ENCODE measurements around the gene MAP3K5. TPM values are rescaled to one million over a fixed set of nuclear protein-coding genes. Genes with fewer than 3 reads are reported as not detected.
"Not testable (repeated sequence)": the region's sequence is repeated elsewhere in the genome, so short reads cannot be mapped to it uniquely, and the experiment has no call there.

MAP3K5 gene
- total RNA-seq, 2 experiments from 2014 or later, result 15.0 to 15.1 TPM

GRCh38 chr6:136760781-136761180 lies 31.5 kb downstream of the MAP3K5 start:
- peaks cover 61% of the 10 kb centered on the region for H3K4me1 Mint-ChIP-seq (ENCODE audit: low read depth)
- DNase-seq; H3K27me3 Mint-ChIP-seq (ENCODE audit: low read depth); POLR2A ChIA-PET; H3K9me3 Mint-ChIP-seq (ENCODE audit: insufficient read depth); ATAC-seq: not testable (repeated sequence)
- H3K4me3 Mint-ChIP-seq, result peak overlapping the region; percentile 23
- CTCF ChIA-PET, result interaction anchor here (2.5 to 7.6 kb wide), 3 partner anchors 8 to 117 kb away, joined by 10 to 98 read pairs (median 12); partner anchors contain the start of gene MAP3K5
- H3K27ac Mint-ChIP-seq, result peak overlapping the region; percentile 63
- H3K36me3 Mint-ChIP-seq (ENCODE audit: low read depth), result peaks cover 12% of the 10 kb centered on the region

DNA sequence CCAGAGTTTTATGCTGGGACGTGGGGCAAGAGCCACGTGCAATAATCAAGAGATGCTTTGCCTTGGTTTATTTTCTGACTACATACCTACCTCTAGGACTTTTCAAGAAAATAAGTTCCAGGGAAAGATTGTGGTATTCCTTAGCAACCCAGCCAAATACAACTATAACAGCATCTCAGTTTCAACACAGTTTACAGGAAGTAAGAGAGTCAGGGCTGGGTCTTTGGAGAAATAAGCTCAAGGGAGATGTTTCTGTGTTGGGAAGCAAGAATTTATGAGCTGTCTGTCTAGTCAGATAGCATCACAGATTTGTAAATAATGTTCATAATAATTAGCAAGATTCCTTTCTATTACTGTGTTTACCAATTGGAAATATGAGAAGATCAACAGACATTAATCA lies 35.1 kb downstream of the MAP3K5 start:
- H3K9me3 Mint-ChIP-seq (ENCODE audit: insufficient read depth), result no peaks in the 10 kb centered on the region
- DNase-seq (no peak), ATAC-seq (no peak)
- ChIA-PET CTCF (interaction anchor here (1.1 to 3.6 kb wide), 3 partner anchors 11 to 112 kb away, joined by 3 to 42 read pairs (median 4); partner anchors contain the start of gene MAP3K5), POLR2A (no interaction called here)
- peaks cover 2% of the 10 kb centered on the region for H3K27me3 Mint-ChIP-seq (ENCODE audit: low read depth)
- peaks cover 16% of the 10 kb centered on the region for H3K36me3 Mint-ChIP-seq (ENCODE audit: low read depth)
- H3K4me3 Mint-ChIP-seq, result no peak overlapping the region
- peaks cover 63% of the 10 kb centered on the region for H3K4me1 Mint-ChIP-seq (ENCODE audit: low read depth)
- no peak overlapping the region for H3K27ac Mint-ChIP-seq

DNA sequence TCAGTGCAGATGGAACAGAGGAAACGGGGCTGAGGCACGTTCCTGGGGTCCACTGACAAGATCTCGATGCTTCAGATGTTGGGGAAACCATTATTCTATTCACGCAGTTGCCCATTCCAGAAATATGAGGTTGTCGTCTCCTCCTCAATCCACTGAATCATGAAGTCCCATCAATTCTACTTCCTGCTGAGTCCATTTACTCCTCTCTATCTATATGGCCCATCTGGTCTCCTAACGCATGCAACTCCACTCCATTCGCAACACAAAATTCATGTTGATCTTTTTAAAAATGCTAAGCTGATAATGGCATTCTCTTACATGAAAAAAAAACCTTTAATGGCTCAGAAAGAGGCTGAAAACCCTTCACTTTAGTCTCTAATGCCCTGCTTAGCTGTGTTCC lies 37.5 kb downstream of the MAP3K5 start:
- H3K27ac Mint-ChIP-seq, result peak overlapping the region; percentile 44

DNA sequence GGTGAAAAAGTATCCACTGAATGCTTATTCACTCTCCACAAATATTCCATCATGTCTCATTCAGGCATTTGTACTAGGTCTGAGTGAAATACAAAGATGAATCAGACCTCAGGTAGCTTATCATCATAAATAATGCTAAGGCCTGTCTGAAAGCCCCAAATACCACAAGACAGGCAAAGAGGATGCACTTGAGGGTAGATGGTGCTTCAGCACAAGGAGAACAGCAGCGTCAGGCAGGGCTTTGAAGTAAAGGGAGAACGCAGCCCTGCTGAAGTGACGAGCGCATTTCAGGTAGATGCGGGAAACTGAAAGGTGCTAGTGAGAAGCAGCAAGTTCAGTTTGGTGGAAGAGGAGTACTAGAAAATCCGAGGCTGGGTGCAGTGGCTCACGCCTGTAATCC lies 38.7 kb downstream of the MAP3K5 start:
- H3K27me3 Mint-ChIP-seq (ENCODE audit: low read depth), result peaks cover 2% of the 10 kb centered on the region
- POLR2A ChIA-PET, result interaction anchor here (2.7 kb wide), 1 partner anchor 38 kb away, joined by 18 read pairs; the partner anchor contains the start of gene MAP3K5
- DNase-seq (peak; percentile 84), ATAC-seq (peak; percentile 86)
- H3K4me3 Mint-ChIP-seq, result peak overlapping the region; percentile 44
- H3K4me1 Mint-ChIP-seq (ENCODE audit: low read depth), result peaks cover 77% of the 10 kb centered on the region
- H3K27ac Mint-ChIP-seq, result peak overlapping the region; percentile 84
- H3K36me3 Mint-ChIP-seq (ENCODE audit: low read depth), result peaks cover 22% of the 10 kb centered on the region
- CTCF ChIA-PET, result interaction anchor here (0.6 to 3.0 kb wide), 8 partner anchors 8 to 109 kb away, joined by 3 to 40 read pairs (median 8); partner anchors contain the start of gene MAP3K5
- no peaks in the 10 kb centered on the region for H3K9me3 Mint-ChIP-seq (ENCODE audit: insufficient read depth)

More for the DNA sequence above, 37.5 kb downstream of the MAP3K5 start:
- ATAC-seq (no peak), DNase-seq (no peak)
- peaks cover 71% of the 10 kb centered on the region for H3K4me1 Mint-ChIP-seq (ENCODE audit: low read depth)
- H3K4me3 Mint-ChIP-seq, result no peak overlapping the region
- H3K36me3 Mint-ChIP-seq (ENCODE audit: low read depth), result peaks cover 21% of the 10 kb centered on the region
- ChIA-PET CTCF (interaction anchor here (1.4 to 3.6 kb wide), 4 partner anchors 9 to 111 kb away, joined by 3 to 42 read pairs (median 15); partner anchors contain the start of gene MAP3K5), POLR2A (interaction anchor here (1.2 kb wide), 1 partner anchor 36 kb away, joined by 3 read pairs; no protein-coding TSS in a partner anchor)
- H3K9me3 Mint-ChIP-seq (ENCODE audit: insufficient read depth), result no peaks in the 10 kb centered on the region
- H3K27me3 Mint-ChIP-seq (ENCODE audit: low read depth), result peaks cover 2% of the 10 kb centered on the region

DNA sequence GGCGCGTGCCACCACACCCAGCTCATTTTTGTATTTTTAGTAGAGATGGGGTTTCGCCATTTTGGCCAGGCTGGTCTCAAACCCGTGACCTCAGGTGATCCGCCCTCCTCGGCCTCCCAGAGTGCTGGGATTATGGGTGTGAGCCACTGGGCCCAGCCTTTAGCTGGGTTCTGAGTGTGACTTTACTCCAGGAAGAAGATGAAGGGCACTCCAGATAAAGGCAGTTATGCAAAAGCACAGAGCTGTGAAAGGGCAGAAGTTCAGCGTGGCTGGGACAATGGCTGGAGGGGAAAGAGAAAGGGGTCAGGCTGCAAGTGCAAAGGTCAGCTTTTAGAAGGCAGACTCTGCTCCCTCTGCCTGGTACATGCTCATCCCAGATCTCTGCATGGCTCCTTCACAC lies 39.7 kb downstream of the MAP3K5 start:
- peak overlapping the region; percentile 56 for H3K4me3 Mint-ChIP-seq
- no peak for ATAC-seq
- H3K27me3 Mint-ChIP-seq (ENCODE audit: low read depth), result peaks cover 2% of the 10 kb centered on the region
- CTCF ChIA-PET, result interaction anchor here (0.7 to 3.0 kb wide), 7 partner anchors 9 to 108 kb away, joined by 3 to 40 read pairs (median 5); partner anchors contain the start of gene MAP3K5
- peak overlapping the region; percentile 89 for H3K27ac Mint-ChIP-seq
- peaks cover 30% of the 10 kb centered on the region for H3K36me3 Mint-ChIP-seq (ENCODE audit: low read depth)
- POLR2A ChIA-PET, result interaction anchor here (0.7 to 2.7 kb wide), 3 partner anchors 10 to 39 kb away, joined by 3 to 18 read pairs (median 5); partner anchors contain the start of gene MAP3K5
- H3K4me1 Mint-ChIP-seq (ENCODE audit: low read depth), result peaks cover 82% of the 10 kb centered on the region
- DNase-seq, result no peak
- no peaks in the 10 kb centered on the region for H3K9me3 Mint-ChIP-seq (ENCODE audit: insufficient read depth)

GRCh38 chr6:136751991-136752390 lies 40.3 kb downstream of the MAP3K5 start:
- H3K27ac Mint-ChIP-seq, result peak overlapping the region; percentile 89
- no peak for DNase-seq
- peak; percentile 13 for ATAC-seq
- H3K4me1 Mint-ChIP-seq (ENCODE audit: low read depth), result peaks cover 81% of the 10 kb centered on the region
- peaks cover 32% of the 10 kb centered on the region for H3K36me3 Mint-ChIP-seq (ENCODE audit: low read depth)
- peak overlapping the region; percentile 56 for H3K4me3 Mint-ChIP-seq
- ChIA-PET POLR2A (interaction anchor here (0.7 to 2.7 kb wide), 3 partner anchors 11 to 40 kb away, joined by 3 to 18 read pairs (median 5); partner anchors contain the start of gene MAP3K5), CTCF (interaction anchor here (0.7 to 3.0 kb wide), 6 partner anchors 10 to 108 kb away, joined by 3 to 40 read pairs (median 8); partner anchors contain the start of gene MAP3K5)
- H3K9me3 Mint-ChIP-seq (ENCODE audit: insufficient read depth), result no peaks in the 10 kb centered on the region
- peaks cover 7% of the 10 kb centered on the region for H3K27me3 Mint-ChIP-seq (ENCODE audit: low read depth)

- ChIA-PET CTCF (interaction anchor here (1.5 to 3.0 kb wide), 4 partner anchors 10 to 107 kb away, joined by 10 to 40 read pairs (median 15); partner anchors contain the start of gene MAP3K5), POLR2A (interaction anchor here (2.7 kb wide), 1 partner anchor 40 kb away, joined by 18 read pairs; the partner anchor contains the start of gene MAP3K5)
- Mint-ChIP-seq H3K4me1 (ENCODE audit: low read depth) (peaks cover 76% of the 10 kb centered on the region), H3K27ac (peak overlapping the region; percentile 89), H3K36me3 (ENCODE audit: low read depth) (peaks cover 29% of the 10 kb centered on the region), H3K27me3 (ENCODE audit: low read depth) (peaks cover 7% of the 10 kb centered on the region), H3K4me3 (peak overlapping the region; percentile 56), H3K9me3 (ENCODE audit: insufficient read depth) (no peaks in the 10 kb centered on the region)
- ATAC-seq (peak; percentile 71), DNase-seq (peak; percentile 72)
Measured at GRCh38 chr6:136751522-136751956, 40.7 kb downstream of the MAP3K5 start.

DNA sequence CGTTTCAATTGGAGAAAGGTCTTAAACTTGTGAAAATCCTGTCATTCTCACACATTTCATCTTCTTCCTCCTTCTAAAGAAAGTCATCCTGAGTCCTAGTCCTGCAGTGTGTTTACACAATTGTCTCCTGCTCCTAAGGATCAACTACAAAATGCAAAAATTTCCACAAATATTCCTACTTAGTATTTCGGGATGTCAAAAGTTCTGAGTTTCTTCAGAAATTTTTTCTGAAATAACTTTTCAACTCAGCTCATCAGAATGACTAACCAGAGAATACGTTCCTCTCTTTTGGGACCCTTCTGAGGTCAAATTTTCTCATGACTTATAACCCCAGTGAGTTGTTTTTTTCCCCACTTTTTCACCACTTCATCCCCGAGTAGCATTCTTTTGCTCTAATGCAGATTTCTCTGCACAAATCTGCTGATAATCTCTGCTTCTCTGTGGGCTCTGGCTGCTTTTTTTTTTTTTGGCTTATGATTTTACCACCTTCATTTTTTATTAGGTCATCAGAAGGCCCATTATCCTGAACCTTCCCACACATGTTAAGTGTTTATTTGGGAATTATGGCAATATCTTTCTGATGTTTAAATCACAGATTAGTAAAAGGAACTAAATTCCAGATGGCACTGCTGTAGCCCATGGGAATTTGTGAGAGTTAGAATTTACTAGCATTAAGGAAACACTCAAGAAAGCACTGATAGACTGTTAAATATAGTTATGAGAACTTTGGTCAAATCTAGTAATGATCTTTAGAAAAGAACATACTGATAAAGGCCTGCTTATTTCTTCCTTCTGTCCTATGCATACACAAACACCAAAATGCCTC lies 41.4 kb downstream of the MAP3K5 start:
- Mint-ChIP-seq H3K4me3 (peak overlapping the region; percentile 56), H3K27ac (peak overlapping the region; percentile 89), H3K4me1 (ENCODE audit: low read depth) (peaks cover 72% of the 10 kb centered on the region), H3K36me3 (ENCODE audit: low read depth) (peaks cover 26% of the 10 kb centered on the region), H3K9me3 (ENCODE audit: insufficient read depth) (no peaks in the 10 kb centered on the region), H3K27me3 (ENCODE audit: low read depth) (peaks cover 7% of the 10 kb centered on the region)
- CTCF ChIA-PET, result interaction anchor here (1.5 to 2.5 kb wide), 2 partner anchors 11 to 41 kb away, joined by 10 to 12 read pairs; partner anchors contain the start of gene MAP3K5
- POLR2A ChIA-PET, result no interaction called here
- no peak for DNase-seq
- no peak for ATAC-seq

- ATAC-seq, result no peak
- H3K27ac Mint-ChIP-seq, result no peak overlapping the region
- POLR2A ChIA-PET, result no interaction called here
- peaks cover 61% of the 10 kb centered on the region for H3K4me1 Mint-ChIP-seq (ENCODE audit: low read depth)
- peaks cover 21% of the 10 kb centered on the region for H3K36me3 Mint-ChIP-seq (ENCODE audit: low read depth)
- DNase-seq, result no peak
- H3K4me3 Mint-ChIP-seq, result no peak overlapping the region
- CTCF ChIA-PET, result interaction anchor here (1.6 to 5.7 kb wide), 2 partner anchors 10 to 43 kb away, joined by 6 to 32 read pairs; partner anchors contain the start of gene MAP3K5
- H3K9me3 Mint-ChIP-seq (ENCODE audit: insufficient read depth), result no peaks in the 10 kb centered on the region
- H3K27me3 Mint-ChIP-seq (ENCODE audit: low read depth), result peaks cover 5% of the 10 kb centered on the region
Measured at GRCh38 chr6:136749359-136749997, 42.8 kb downstream of the MAP3K5 start.

DNA sequence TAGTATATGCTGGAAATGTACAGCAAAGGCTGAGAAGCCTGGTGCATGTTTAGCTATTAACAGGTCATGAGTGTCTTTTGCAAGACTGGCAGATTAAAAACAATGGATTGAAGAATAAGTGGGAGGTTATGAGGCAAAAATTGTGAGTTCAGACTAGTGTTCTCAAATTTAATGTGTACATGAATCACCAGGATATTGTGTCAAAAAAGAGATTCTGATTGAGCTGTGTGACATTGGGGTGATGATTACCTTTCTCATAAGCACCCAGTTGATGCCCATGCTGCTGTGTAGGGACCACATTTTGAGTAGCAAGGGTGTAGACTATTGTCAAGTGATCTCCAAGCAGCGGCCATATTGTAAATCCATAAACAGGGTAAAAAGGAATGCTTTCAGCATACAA lies 44.8 kb downstream of the MAP3K5 start:
- ChIA-PET CTCF (interaction anchor here (5.7 kb wide), 1 partner anchor 45 kb away, joined by 32 read pairs; the partner anchor contains the start of gene MAP3K5), POLR2A (no interaction called here)
- DNase-seq (no peak), ATAC-seq (no peak)
- no peak overlapping the region for H3K27ac Mint-ChIP-seq
- H3K27me3 Mint-ChIP-seq (ENCODE audit: low read depth), result peaks cover 5% of the 10 kb centered on the region
- peaks cover 19% of the 10 kb centered on the region for H3K36me3 Mint-ChIP-seq (ENCODE audit: low read depth)
- no peaks in the 10 kb centered on the region for H3K9me3 Mint-ChIP-seq (ENCODE audit: insufficient read depth)
- H3K4me3 Mint-ChIP-seq, result no peak overlapping the region
- peaks cover 44% of the 10 kb centered on the region for H3K4me1 Mint-ChIP-seq (ENCODE audit: low read depth)

- Mint-ChIP-seq H3K27ac (no peak overlapping the region), H3K27me3 (ENCODE audit: low read depth) (peaks cover 5% of the 10 kb centered on the region), H3K36me3 (ENCODE audit: low read depth) (peaks cover 18% of the 10 kb centered on the region), H3K9me3 (ENCODE audit: insufficient read depth) (no peaks in the 10 kb centered on the region), H3K4me1 (ENCODE audit: low read depth) (peaks cover 24% of the 10 kb centered on the region), H3K4me3 (no peak overlapping the region)
- DNase-seq (no peak), ATAC-seq (no peak)
- CTCF ChIA-PET, result interaction anchor here (1.1 to 5.7 kb wide), 4 partner anchors 10 to 47 kb away, joined by 3 to 32 read pairs (median 3); partner anchors contain the start of gene MAP3K5
- POLR2A ChIA-PET, result no interaction called here
Measured at GRCh38 chr6:136745300-136745699, 47.0 kb downstream of the MAP3K5 start.
